ENCODE data around the gene ABCA13. TPM values are rescaled to one million over a fixed set of nuclear protein-coding genes. Genes with fewer than 3 reads are reported as not detected.

The ABCA13 gene
- polyA plus RNA-seq, 5 donors = 0.64 to 2.2 (median 1.4) TPM

- DNase-seq = no peak
Measured at GRCh38 chr7:48225101-48225500, 53.8 kb downstream of the ABCA13 start.

GRCh38 chr7:48237354-48237753 lies 66.1 kb downstream of the ABCA13 start:
- DNase-seq = no peak

- no peak for DNase-seq
Measured at GRCh38 chr7:48242846-48243245, 71.6 kb downstream of the ABCA13 start.

- peak in 1 of 2 donors; percentile 11 for DNase-seq
Measured at GRCh38 chr7:48244864-48245271, 73.6 kb downstream of the ABCA13 start.

- DNase-seq = peak in 1 of 2 donors; percentile 9
Measured at GRCh38 chr7:48245751-48246472, 74.7 kb downstream of the ABCA13 start.

- no peak for DNase-seq
Measured at GRCh38 chr7:48249166-48249565, 77.9 kb downstream of the ABCA13 start.

- no peak for DNase-seq
Measured at GRCh38 chr7:48250441-48250951, 79.2 kb downstream of the ABCA13 start.

GRCh38 chr7:48251766-48252165 lies 80.5 kb downstream of the ABCA13 start:
- DNase-seq = no peak

GRCh38 chr7:48252995-48253394 lies 81.7 kb downstream of the ABCA13 start:
- DNase-seq = no peak

- no peak for DNase-seq
Measured at GRCh38 chr7:48255046-48255445, 83.8 kb downstream of the ABCA13 start.

GRCh38 chr7:48259463-48260280 lies 88.4 kb downstream of the ABCA13 start:
- DNase-seq = no peak

- no peak for DNase-seq
Measured at GRCh38 chr7:48261696-48262095, 90.4 kb downstream of the ABCA13 start.

GRCh38 chr7:48262606-48263310 lies 91.5 kb downstream of the ABCA13 start:
- DNase-seq = no peak

GRCh38 chr7:48263311-48263650 lies 92.0 kb downstream of the ABCA13 start:
- DNase-seq = no peak

- no peak for DNase-seq
Measured at GRCh38 chr7:48269066-48269465, 97.8 kb downstream of the ABCA13 start.

- DNase-seq = no peak
Measured at GRCh38 chr7:48274662-48275061, 103.4 kb downstream of the ABCA13 start.

GRCh38 chr7:48279420-48279819 lies 108.2 kb downstream of the ABCA13 start:
- no peak for DNase-seq

- DNase-seq = no peak
Measured at GRCh38 chr7:48280100-48280499, 108.8 kb downstream of the ABCA13 start.

- DNase-seq = no peak
Measured at GRCh38 chr7:48285373-48285772, 114.1 kb downstream of the ABCA13 start.

- no peak for DNase-seq
Measured at GRCh38 chr7:48286836-48287235, 115.6 kb downstream of the ABCA13 start.

GRCh38 chr7:48289656-48290055 lies 118.4 kb downstream of the ABCA13 start:
- DNase-seq = no peak

- DNase-seq = no peak
Measured at GRCh38 chr7:48292949-48293348, 121.7 kb downstream of the ABCA13 start.

Measured in right lung (tissue), 5 donors.